ENCODE data around the gene KMT2D.

DNA sequence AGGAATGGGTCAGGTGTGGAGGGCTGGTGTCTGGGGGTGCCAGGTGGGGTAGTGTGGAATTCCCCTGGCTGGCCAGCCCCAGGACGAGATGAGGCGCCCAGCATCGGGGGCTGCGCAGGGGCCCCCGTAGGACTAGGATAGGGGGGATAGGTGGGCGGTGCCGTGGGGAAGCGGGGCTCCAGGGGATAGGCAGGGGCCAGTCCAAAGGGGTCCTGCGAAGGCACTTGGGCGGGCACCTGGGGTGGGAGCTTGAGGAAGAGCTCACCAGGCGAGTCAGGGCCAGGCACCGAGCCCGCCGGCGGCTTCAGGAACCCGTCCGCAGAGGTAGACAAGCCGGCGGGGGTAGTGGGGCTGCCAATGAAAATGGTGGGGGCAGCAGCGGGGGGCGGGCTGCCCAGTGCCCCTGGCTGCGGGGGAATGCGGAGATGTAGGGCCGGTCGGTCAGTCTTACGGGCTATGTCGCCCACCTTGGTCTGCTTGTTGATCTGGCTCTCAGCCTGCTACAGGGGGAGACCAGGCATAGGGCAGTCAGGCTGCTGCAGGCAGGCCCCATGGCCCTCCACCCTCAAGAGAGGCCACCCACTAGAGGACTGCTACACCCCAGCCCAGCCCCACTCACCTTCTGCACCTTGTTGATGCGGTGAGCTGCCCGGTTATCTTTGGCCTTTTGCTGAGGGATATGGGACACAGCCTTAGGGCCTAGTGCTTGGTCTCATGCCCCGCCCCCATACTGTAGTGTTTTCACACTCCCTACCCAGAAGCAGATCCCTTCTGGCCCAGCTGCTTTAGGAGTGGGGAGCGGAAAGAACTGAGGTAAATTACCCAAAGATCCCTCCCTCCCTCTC, 19.3 kb downstream of the KMT2D start:
- TF ChIP-seq POLR2AphosphoS5 (IDR thresholded peaks at IDR 0.05; ENCODE audit: low read depth, low read length) (no peak), POLR2A (IDR thresholded peaks at IDR 0.05; ENCODE audit: low read depth, low read length) (no peak)

Measured in GM12892 (cell line).